Hair follicle dermal papilla cell (primary cell): ENCODE results near the gene OR4X1. TPM values are rescaled to one million over a fixed set of nuclear protein-coding genes. Genes with fewer than 3 reads are reported as not detected.

Source experiments
- total RNA-seq: library from RNA; depleted of rRNA; stranded (reverse); fragments of >200 nt; gene quantifications from 2 replicates; pipeline ENCODE4 v1.2.3, GENCODE V29; 2012

Gene OR4X1
- total RNA-seq: not detected in 2 replicates

GRCh38 chr11:48263423-48263911 lies at the start of gene OR4X1:
Gene OR4X1, plus strand, starts transcription at chr11:48263861. Its CDS starts 0 bp downstream, at chr11:48263861.

GRCh38 chr11:48216510-48216909 lies 47.2 kb upstream of the OR4X1 start, which contains the start of gene OR4B1:
Gene OR4B1, plus strand, starts transcription at chr11:48216810. Its CDS starts 0 bp downstream, at chr11:48216810.

GRCh38 chr11:48244804-48245203 lies 18.9 kb upstream of the OR4X1 start, which contains the start of gene OR4X2:
Gene OR4X2, plus strand, starts transcription at chr11:48245104. Its CDS starts 0 bp downstream, at chr11:48245104.

GRCh38 chr11:48305923-48306322 lies 42.3 kb downstream of the OR4X1 start, which contains the start of gene OR4S1:
Gene OR4S1, plus strand, starts transcription at chr11:48306223. Its CDS starts 0 bp downstream, at chr11:48306223.

Other genes starting within 250 kb of the OR4X1 start
- not detected in 2 replicates for gene OR4B1, start 47.1 kb upstream of the OR4X1 start, total RNA-seq
- gene OR4X2, start 18.8 kb upstream of the OR4X1 start, total RNA-seq: not detected in 2 replicates
- gene OR4S1, start 42.4 kb downstream of the OR4X1 start, total RNA-seq: not detected in 2 replicates
- not detected in 2 replicates for gene OR4C3, start 61.1 kb downstream of the OR4X1 start, total RNA-seq
- gene OR4C5, start 102.6 kb downstream of the OR4X1 start, total RNA-seq: not detected in 2 replicates
- not detected in 2 replicates for gene OR4A47, start 224.9 kb downstream of the OR4X1 start, total RNA-seq